K562 (cell line): ENCODE results near the gene CDCA4. TPM values are rescaled to one million over a fixed set of nuclear protein-coding genes. Genes with fewer than 3 reads are reported as not detected.

Experiments
- ATF2 ChIP-seq: sonication (generic); formaldehyde crosslinking; IDR thresholded peaks from 2 replicates; pipeline ENCODE4 v1.8.1; 2022; ENCODE audit warnings: missing genetic modification reagents
- CHD1 ChIP-seq: fragments of 200-600 bp; sonication (generic); IDR thresholded peaks from one replicate; pipeline ENCODE4 v1.6.1; 2012; ENCODE audit warnings: mild to moderate bottlenecking, moderate library complexity, low read length, inconsistent platforms
- DLX4 ChIP-seq: fragments of 250-450 bp; sonication (Bioruptor Pico); IDR thresholded peaks from 2 replicates; pipeline ENCODE4 v1.6.1; 2021; ENCODE audit warnings: mild to moderate bottlenecking
- ELK3 ChIP-seq: fragments of 450-650 bp; formaldehyde crosslinking; IDR thresholded peaks from 2 replicates; pipeline ENCODE4 v1.4.0; 2020; ENCODE audit warnings: mild to moderate bottlenecking
- FOSL1 ChIP-seq: fragments of 200-800 bp; sonication (Bioruptor generic); conservative IDR thresholded peaks from 2 replicates; pipeline ENCODE4 v1.6.1; 2016; ENCODE audit warnings: missing genetic modification characterization, missing compliant biosample characterization
- GTF2E2 ChIP-seq: fragments of 200-800 bp; sonication (Bioruptor generic); IDR thresholded peaks from 2 replicates; pipeline ENCODE4 v1.6.1; 2016; ENCODE audit warnings: missing genetic modification characterization, missing compliant biosample characterization
- HMGXB4 ChIP-seq: sonication (generic); formaldehyde crosslinking; IDR thresholded peaks from 2 replicates; pipeline ENCODE4 v1.8.1; 2023; ENCODE audit warnings: mild to moderate bottlenecking, missing genetic modification reagents
- ILK ChIP-seq: fragments of 450-650 bp; IDR thresholded peaks from 2 replicates; pipeline ENCODE4 v1.6.1; 2016; ENCODE audit warnings: missing genetic modification characterization, low read depth, mild to moderate bottlenecking, missing compliant biosample characterization, moderate library complexity, borderline replicate concordance
- MCM3 ChIP-seq: fragments of 450-650 bp; IDR thresholded peaks from 2 replicates; pipeline ENCODE4 v1.6.1; 2016
- MLLT1 ChIP-seq, 2 experiments: fragments of 450-650 bp; IDR thresholded peaks; 2 replicates each; pipeline ENCODE4 v1.6.1; 2016
- PML ChIP-seq: IDR thresholded peaks from 2 replicates; pipeline ENCODE4 v1.6.1; 2012; ENCODE audit warnings: low read length, inconsistent platforms
- SMAD4 ChIP-seq: fragments of 250-450 bp; sonication (Bioruptor Pico); conservative IDR thresholded peaks from 2 replicates; pipeline ENCODE4 v1.8.0; 2021; ENCODE audit warnings: inconsistent platforms, mild to moderate bottlenecking, moderate library complexity
- SMC3 ChIP-seq: conservative IDR thresholded peaks from 2 replicates; pipeline ENCODE4 v1.6.1; 2011; ENCODE audit warnings: low read depth, low read length, improper control_type of control experiment; ENCODE audit not compliant: insufficient read depth
- SNRNP70 ChIP-seq: fragments of 200-400 bp; formaldehyde crosslinking; optimal IDR thresholded peaks from 2 replicates; pipeline ENCODE3; 2017; ENCODE audit warnings: low read depth, low read length
- TAF15 ChIP-seq: fragments of 200-400 bp; formaldehyde crosslinking; IDR thresholded peaks from 2 replicates; pipeline ENCODE4 v1.6.1; 2017; ENCODE audit warnings: mild to moderate bottlenecking, low read depth, low read length, moderate library complexity
- TAF9B ChIP-seq: fragments of 450-650 bp; IDR thresholded peaks from 2 replicates; pipeline ENCODE4 v1.6.1; 2018; ENCODE audit warnings: mild to moderate bottlenecking; ENCODE audit not compliant: partially characterized antibody
- YY1 ChIP-seq, 3 experiments: IDR thresholded peaks; 2 replicates each; pipeline ENCODE4 v1.6.1; 2011; ENCODE audit warnings: low read length in 2 of 3, mild to moderate bottlenecking in 2 of 3, moderate library complexity in 2 of 3, borderline replicate concordance in 1 of 3, control low read depth in 1 of 3, low read depth in 1 of 3; ENCODE audit not compliant: insufficient read depth in 3 of 3, insufficient replicate concordance in 2 of 3, control insufficient read depth in 1 of 3, insufficient read length in 1 of 3; ENCODE audit errors: extremely low read depth in 1 of 3
- ZNF280A ChIP-seq: fragments of 450-650 bp; IDR thresholded peaks from 2 replicates; pipeline ENCODE4 v1.6.1; 2018; ENCODE audit warnings: mild to moderate bottlenecking, low read depth; ENCODE audit not compliant: partially characterized antibody
- ZNF696 ChIP-seq: fragments of 250-450 bp; sonication (Bioruptor Pico); conservative IDR thresholded peaks from 2 replicates; pipeline ENCODE4 v1.4.0; 2020; ENCODE audit warnings: mild to moderate bottlenecking, moderate library complexity
- polyA plus RNA-seq, 8 experiments: library from polyadenylated mRNA; depleted of rRNA in 4 of 8; stranded (reverse) in 5 of 8; unstranded in 3 of 8; fragments of >200 nt; fragmentation: Nextera tagmentation in 2 of 8; fragmentation: Illumina TruSeq in 1 of 8; extraction: Ambion mirVana in 2 of 8; extraction: Trizol in 1 of 8; gene quantifications; 2 replicates each; pipeline versions ENCODE4 v1.2.1 to v1.2.3, GENCODE V29; 2011 to 2014; ENCODE audit warnings: inconsistent platforms in 1 of 8, missing spikeins in 1 of 8
- total RNA-seq, 7 experiments: library from RNA; depleted of rRNA in 6 of 7; stranded (reverse); fragments of >200 nt in 6 of 7; fragmentation: Illumina TruSeq in 2 of 7; extraction: Trizol in 2 of 7; gene quantifications; 2 replicates each; pipeline versions ENCODE4 v1.2.1 to v1.2.3, GENCODE V29; 2011 to 2021; ENCODE audit warnings: low replicate concordance in 1 of 7

Gene CDCA4
- total and polyA plus RNA-seq, 9 of the 15 experiments (the other 6 are each of a cell fraction or from before 2014, with no cell fraction given) = 6.6 to 44.2 (median 23.0) TPM

GRCh38 chr14:104970231-104971068 lies 50.4 kb downstream of the CDCA4 start (continued):
- TF ChIP-seq ZNF280A = no peak
- no peak for TF ChIP-seq PML
- no peak for TF ChIP-seq CHD1
- no peak for TF ChIP-seq HMGXB4 (CRISPR knock-in tag)
- TF ChIP-seq ZNF696 = no peak
- TF ChIP-seq SMC3 = no peak
- TF ChIP-seq GTF2E2 (tag) = no peak
- peak in 1 of 2 experiments; percentile 77; a peak in 1 of 4 replicates for TF ChIP-seq MLLT1 (IDR thresholded peaks at IDR 0.05)
- TF ChIP-seq FOSL1 (tag) = peak; percentile 86
- TF ChIP-seq SNRNP70 = no peak
- TF ChIP-seq DLX4 (CRISPR knock-in tag) = no peak
- TF ChIP-seq ATF2 (CRISPR knock-in tag) = no peak
- no peak for TF ChIP-seq TAF9B
- TF ChIP-seq ILK (tag) = no peak
- TF ChIP-seq TAF15 = no peak
- TF ChIP-seq ELK3 (CRISPR knock-in tag) = no peak
- TF ChIP-seq MCM3 = no peak
- TF ChIP-seq SMAD4 (CRISPR knock-in tag) = no peak
- no peak for TF ChIP-seq YY1 (IDR thresholded peaks at IDR 0.05; ENCODE audit: borderline replicate concordance in 1 of 3, control insufficient read depth in 1 of 3, extremely low read depth in 1 of 3, insufficient read depth in 3 of 3, insufficient read length in 1 of 3, insufficient replicate concordance in 2 of 3, low read depth in 1 of 3, low read length in 2 of 3)
